Suppressor macrophage (primary cell): ENCODE measurements around the gene ATAD3A.
"Not testable (repeated sequence)": the region's sequence is repeated elsewhere in the genome, so short reads cannot be mapped to it uniquely, and the experiment has no call there.

Source experiments
- DNase-seq, 4 experiments: peaks; one replicate each; pipeline ENCODE4 v3.0.0-alpha.2; 2020 to 2022

The ATAD3A gene

GRCh38 chr1:1489861-1490260 lies 22.1 kb upstream of the ATAD3A start:
- DNase-seq: no peak

- DNase-seq: no peak
Measured at GRCh38 chr1:1490633-1491230, 21.2 kb upstream of the ATAD3A start.

DNA sequence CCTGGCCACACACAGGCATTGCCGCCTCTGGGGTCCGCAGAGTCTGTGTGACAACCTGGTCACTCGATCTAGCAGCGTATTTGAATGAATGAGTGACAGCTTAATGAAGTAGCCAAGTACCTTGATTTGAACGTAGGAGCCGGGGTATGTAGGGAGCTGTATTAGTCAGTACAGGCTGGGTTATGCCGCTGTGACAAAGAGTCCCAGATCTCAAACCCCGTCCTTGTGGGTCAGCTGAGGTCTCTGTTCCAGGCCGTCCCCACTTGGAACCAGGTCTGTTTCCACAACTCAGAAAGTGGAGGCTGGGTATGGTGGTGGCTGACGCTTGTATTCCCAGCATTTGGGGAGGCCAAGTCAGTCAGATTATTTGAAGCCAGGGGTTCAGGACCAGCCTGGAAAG lies 20.4 kb upstream of the ATAD3A start:
- DNase-seq: no peak

- DNase-seq: not testable (repeated sequence)
Measured at GRCh38 chr1:1494311-1494710, 17.7 kb upstream of the ATAD3A start.

- DNase-seq: not testable (repeated sequence)
Measured at GRCh38 chr1:1495461-1495975, 16.4 kb upstream of the ATAD3A start.

GRCh38 chr1:1504777-1505365 lies 7.1 kb upstream of the ATAD3A start:
- peak; percentile 61 to 81 (median 65) for DNase-seq

GRCh38 chr1:1505366-1505798 lies 6.6 kb upstream of the ATAD3A start:
- peak; percentile 11 to 63 (median 58) for DNase-seq

- DNase-seq: not testable (repeated sequence)
Measured at GRCh38 chr1:1505801-1506200, 6.2 kb upstream of the ATAD3A start.

- no peak for DNase-seq
Measured at GRCh38 chr1:1507305-1507704, 4.7 kb upstream of the ATAD3A start.

- DNase-seq: not testable (repeated sequence)
Measured at GRCh38 chr1:1508775-1509464, 3.0 kb upstream of the ATAD3A start.

- DNase-seq: not testable (repeated sequence)
Measured at GRCh38 chr1:1509465-1509850, 2.5 kb upstream of the ATAD3A start.

GRCh38 chr1:1510912-1511532 lies 940 bp upstream of the ATAD3A start:
- peak; percentile 11 to 48 (median 18) for DNase-seq

DNA sequence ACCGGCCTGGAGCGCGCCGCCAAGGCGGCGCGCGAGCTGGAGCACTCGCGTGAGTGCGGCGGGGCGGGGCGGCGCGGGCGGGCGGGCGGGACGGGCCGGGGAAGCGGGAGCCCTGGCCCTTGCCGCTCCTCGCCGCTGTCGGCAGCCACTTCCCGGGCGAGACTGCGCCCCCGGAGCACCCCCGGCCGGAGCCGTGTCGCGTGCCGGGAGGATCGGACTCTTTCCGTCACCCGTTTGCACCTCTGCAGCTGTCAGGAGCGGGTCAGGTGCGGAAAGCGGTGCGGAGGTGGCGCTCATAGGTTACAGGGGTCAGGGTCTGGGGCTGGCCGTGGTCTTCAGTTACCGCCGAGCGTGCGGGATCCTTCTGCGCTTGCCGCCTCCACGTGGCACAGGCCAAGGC lies 463 bp downstream of the ATAD3A start:
- peak; percentile 5 to 39 (median 22) for DNase-seq

GRCh38 chr1:1513675-1514074 lies 1.7 kb downstream of the ATAD3A start:
- not testable (repeated sequence) for DNase-seq

GRCh38 chr1:1514376-1514775 lies 2.4 kb downstream of the ATAD3A start:
- not testable (repeated sequence) for DNase-seq

DNA sequence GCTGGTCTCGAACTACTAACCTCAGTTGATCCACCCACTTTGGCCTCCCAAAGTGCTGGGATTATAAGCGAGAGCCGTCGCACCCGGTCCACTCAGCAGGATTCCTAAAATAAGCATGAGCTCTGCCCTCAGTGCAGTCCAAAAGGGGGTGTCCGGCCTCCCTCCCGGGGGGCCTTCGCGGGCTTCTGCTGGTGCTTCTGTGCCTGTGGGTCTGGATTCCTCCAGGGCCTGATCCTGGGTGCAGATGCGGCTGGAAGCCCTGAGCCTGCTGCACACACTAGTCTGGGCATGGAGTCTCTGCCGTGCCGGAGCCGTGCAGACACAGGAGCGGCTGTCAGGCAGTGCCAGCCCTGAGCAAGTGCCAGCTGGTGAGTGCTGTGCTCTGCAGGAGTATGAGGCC lies 5.0 kb downstream of the ATAD3A start:
- not testable (repeated sequence) for DNase-seq

GRCh38 chr1:1517973-1518620 lies 6.1 kb downstream of the ATAD3A start:
- DNase-seq: no peak

GRCh38 chr1:1518621-1519007 lies 6.7 kb downstream of the ATAD3A start:
- not testable (repeated sequence) for DNase-seq

DNA sequence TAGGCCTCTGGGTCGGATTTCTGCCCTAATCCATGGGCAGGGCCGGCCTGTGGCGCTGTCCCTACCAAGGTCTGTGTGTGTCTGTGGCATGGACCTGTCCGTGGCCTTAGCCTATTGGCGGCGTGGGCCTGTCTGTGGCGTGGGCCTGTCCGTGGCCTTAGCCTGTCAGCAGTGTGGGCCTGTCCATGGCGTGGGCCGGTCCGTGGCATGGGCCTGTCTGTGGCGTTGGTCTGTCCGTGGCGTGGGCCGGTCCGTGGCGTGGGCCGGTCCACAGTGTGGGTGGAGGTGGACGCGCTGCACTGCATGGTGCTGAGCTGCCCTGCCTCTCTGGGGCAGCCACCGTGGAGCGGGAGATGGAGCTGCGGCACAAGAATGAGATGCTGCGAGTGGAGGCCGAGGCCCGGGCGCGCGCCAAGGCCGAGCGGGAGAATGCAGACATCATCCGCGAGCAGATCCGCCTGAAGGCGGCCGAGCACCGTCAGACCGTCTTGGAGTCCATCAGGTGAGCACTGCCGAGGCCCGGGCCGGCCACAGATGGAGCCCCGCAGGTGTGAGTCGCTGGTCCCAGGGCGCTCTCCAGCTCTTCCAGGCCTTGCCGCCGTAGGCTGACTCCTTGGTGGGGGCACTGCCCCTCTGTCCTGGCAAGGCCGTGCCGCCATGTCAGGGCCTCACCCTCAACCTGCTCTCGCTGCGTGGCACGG lies 8.0 kb downstream of the ATAD3A start:
- DNase-seq: not testable (repeated sequence)

DNA sequence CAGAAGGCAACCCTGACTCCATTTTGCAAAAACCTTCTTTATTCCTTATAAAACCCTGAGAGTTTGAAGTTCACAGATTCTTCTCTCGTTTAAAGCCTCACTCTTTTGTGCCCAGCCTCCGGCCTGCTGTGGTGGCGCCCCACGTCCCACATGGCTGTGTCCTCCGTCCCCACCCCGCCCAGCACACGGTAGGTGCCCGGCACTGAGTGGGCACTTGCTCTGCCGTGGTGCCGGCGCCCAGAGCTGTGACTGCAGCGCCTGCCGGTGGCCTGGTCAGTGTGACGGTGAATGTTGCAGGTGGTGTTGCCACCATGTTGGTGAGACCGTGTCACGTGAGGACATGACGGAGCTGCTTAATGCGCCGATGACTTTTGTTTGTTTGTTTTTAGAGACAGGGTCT lies 9.4 kb downstream of the ATAD3A start:
- no peak for DNase-seq

DNA sequence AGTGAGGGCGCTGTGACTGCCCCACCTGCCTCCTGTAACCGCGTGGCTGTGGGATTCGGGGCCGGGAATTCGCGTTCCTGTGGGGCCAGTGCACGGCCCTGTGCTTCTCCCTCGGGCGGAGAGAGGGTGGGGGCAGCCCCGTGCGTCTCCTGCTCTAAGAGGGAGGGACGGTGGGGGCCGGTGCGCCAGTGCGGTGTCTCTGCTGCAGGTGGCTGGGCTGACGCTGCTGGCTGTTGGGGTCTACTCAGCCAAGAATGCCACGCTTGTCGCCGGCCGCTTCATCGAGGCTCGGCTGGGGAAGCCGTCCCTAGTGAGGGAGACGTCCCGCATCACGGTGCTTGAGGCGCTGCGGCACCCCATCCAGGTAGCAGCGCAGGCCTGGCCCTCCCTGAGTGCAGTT lies 10.6 kb downstream of the ATAD3A start:
- DNase-seq: not testable (repeated sequence)

GRCh38 chr1:1523226-1523625 lies 11.3 kb downstream of the ATAD3A start:
- not testable (repeated sequence) for DNase-seq
